Prostate gland (tissue), 2 donors: ENCODE data around the gene TRPC1. TPM values are rescaled to one million over a fixed set of nuclear protein-coding genes. Genes with fewer than 3 reads are reported as not detected.

Source experiments
- DNase-seq: peaks from one replicate; pipeline ENCODE4 v3.0.0-alpha.2; 2019; ENCODE audit warnings: low spot score
- H3K27ac ChIP-seq, 2 donors: fragments of 200-600 bp; sonication (generic); 2 replicates each; pipeline ENCODE4 v1.5.1; 2017 to 2019
- H3K27me3 ChIP-seq: fragments of 200-600 bp; sonication (generic); replicated peaks from 2 replicates; pipeline ENCODE4 v1.5.1; 2019; ENCODE audit not compliant: insufficient read depth
- H3K36me3 ChIP-seq, 2 donors: fragments of 200-600 bp; sonication (generic); 1 replicate in 1 of 2; 2 replicates in 1 of 2; pipeline versions ENCODE4 v1.5.1 to v1.8.1; 2017 to 2019
- H3K4me1 ChIP-seq: fragments of 200-600 bp; sonication (generic); replicated peaks from 2 replicates; pipeline ENCODE4 v1.5.1; 2019
- H3K4me3 ChIP-seq, 2 donors: fragments of 200-600 bp; sonication (generic); 2 replicates each; pipeline ENCODE4 v1.5.1; 2017 to 2019
- H3K9me3 ChIP-seq: fragments of 200-600 bp; sonication (generic); 2 replicates; pipeline ENCODE4 v1.5.1; 2017
- POLR2A ChIP-seq: fragments of 450-650 bp; IDR thresholded peaks from one replicate; pipeline ENCODE4 v1.6.1; 2016; ENCODE audit warnings: antibody characterized with exemption, mild to moderate bottlenecking
- POLR2AphosphoS5 ChIP-seq: sonication (generic); formaldehyde crosslinking; IDR thresholded peaks from one replicate; pipeline ENCODE4 v1.6.1; 2017; ENCODE audit warnings: antibody characterized with exemption
- WGBS: methylation state at CpG from one replicate; pipeline ENCODE4 v1.1.5; 2018; 5-methylcytosine and 5-hydroxymethylcytosine counted together
- intact Hi-C: fragments of 100-400 bp; cut with DNase I; formaldehyde crosslinking; loops from one replicate; pipeline ENCODE4 v1.14.2; 2022
- total RNA-seq, 2 donors: library from RNA; depleted of rRNA; stranded (reverse); fragments of >200 nt; gene quantifications; one replicate each; pipeline ENCODE4 v1.1.0, GENCODE V29; 2016
- TF ChIP-seq, protein P1 (sequence below), 4 experiments: fragments of 200-600 bp in 2 of 4; fragments of 450-650 bp in 2 of 4; sonication (generic) in 2 of 4; IDR thresholded peaks; 1 replicate in 3 of 4; 2 replicates in 1 of 4; pipeline ENCODE4 v1.5.1; 2016 to 2019; ENCODE audit warnings: antibody characterized with exemption in 4 of 4, mild to moderate bottlenecking in 2 of 4, moderate library complexity in 2 of 4

TRPC1 gene
- total RNA-seq, 2 donors from 2014 or later = 8.1 to 12.8 TPM

DNA sequence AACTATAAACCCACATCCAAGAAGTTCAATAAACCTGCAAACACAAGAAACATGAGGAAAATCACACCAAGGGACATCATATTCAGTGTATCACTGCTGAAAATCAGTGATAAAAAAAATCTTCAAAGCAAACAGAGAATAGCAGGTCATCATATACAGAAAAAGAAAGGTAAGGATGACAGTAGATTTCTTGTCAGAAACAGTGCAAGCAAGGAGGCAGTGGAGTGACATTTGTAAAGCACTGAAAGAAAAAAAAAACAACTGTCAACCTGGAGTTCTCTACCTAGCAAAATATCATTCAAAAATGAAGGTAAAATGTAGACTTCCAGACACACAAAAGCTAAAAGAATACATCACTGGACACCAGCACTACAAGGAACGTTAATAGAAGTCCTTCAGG lies 71.5 kb downstream of the TRPC1 start:
- intact Hi-C loops = no loop called here
- DNase-seq = no peak
- Histone ChIP-seq H3K4me1 (no peaks in the 10 kb centered on the region), H3K4me3 (no peak overlapping the region), H3K36me3 (no peaks in the 10 kb centered on the region), H3K27me3 (no peaks in the 10 kb centered on the region), H3K9me3 (no peaks in the 10 kb centered on the region), H3K27ac (no peak overlapping the region)
- 58% methylated on average over 1 of the region's 1 CpG for WGBS
- no peak for TF ChIP-seq POLR2AphosphoS5
- no peak for TF ChIP-seq POLR2A
- TF ChIP-seq, protein P1, sequence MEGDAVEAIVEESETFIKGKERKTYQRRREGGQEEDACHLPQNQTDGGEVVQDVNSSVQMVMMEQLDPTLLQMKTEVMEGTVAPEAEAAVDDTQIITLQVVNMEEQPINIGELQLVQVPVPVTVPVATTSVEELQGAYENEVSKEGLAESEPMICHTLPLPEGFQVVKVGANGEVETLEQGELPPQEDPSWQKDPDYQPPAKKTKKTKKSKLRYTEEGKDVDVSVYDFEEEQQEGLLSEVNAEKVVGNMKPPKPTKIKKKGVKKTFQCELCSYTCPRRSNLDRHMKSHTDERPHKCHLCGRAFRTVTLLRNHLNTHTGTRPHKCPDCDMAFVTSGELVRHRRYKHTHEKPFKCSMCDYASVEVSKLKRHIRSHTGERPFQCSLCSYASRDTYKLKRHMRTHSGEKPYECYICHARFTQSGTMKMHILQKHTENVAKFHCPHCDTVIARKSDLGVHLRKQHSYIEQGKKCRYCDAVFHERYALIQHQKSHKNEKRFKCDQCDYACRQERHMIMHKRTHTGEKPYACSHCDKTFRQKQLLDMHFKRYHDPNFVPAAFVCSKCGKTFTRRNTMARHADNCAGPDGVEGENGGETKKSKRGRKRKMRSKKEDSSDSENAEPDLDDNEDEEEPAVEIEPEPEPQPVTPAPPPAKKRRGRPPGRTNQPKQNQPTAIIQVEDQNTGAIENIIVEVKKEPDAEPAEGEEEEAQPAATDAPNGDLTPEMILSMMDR (IDR thresholded peaks at IDR 0.05) = no peak

GRCh38 chr3:142796823-142797222 lies 73.0 kb downstream of the TRPC1 start:
- intact Hi-C loops = no loop called here
- Histone ChIP-seq H3K27ac (no peak overlapping the region), H3K27me3 (no peaks in the 10 kb centered on the region), H3K4me1 (no peaks in the 10 kb centered on the region), H3K4me3 (no peak overlapping the region), H3K36me3 (no peaks in the 10 kb centered on the region), H3K9me3 (no peaks in the 10 kb centered on the region)
- 81% methylated on average over 2 of the region's 2 CpGs for WGBS
- TF ChIP-seq, protein P1 (IDR thresholded peaks at IDR 0.05) = no peak
- TF ChIP-seq POLR2AphosphoS5 (no peak), POLR2A (no peak)
- DNase-seq = no peak

DNA sequence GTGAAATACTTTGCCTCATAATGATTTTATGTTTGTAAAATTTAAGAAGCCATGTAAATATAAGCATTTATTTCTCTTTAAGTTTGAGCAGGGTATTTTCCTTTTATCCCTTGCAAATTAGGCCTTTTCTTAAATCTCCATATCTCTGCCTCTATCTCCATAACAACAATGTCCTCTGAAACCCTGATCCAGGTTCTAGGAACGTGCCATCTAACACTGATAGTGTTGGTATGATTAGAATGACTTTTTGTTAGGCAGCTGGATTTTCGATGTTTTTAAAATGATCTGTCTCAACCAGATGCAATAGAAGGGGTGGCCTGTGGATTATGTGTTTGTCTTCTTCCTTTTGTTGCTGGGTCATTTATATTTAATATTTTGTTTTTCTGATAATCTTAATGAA lies 77.9 kb downstream of the TRPC1 start:
- intact Hi-C loops = no loop called here

DNA sequence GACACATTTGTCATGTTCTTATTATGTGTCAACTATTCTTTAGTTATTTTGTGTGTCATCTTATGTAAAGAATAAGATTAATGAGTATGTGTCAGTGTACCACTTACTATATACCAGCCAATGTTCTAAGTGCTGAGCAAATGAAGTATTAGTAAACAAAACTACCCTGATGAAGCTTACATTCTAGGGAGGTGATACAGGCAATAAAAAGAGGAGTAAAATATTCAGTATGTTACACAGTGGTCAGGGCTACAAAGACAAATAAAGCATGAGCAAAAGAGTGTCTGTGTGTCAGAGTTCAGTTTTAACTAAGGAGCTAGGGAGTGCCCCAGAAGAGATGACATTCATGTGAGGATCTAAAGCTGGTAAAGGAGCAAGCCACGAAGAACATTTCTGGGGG lies 79.1 kb downstream of the TRPC1 start:
- whole genome bisulfite sequencing = 59% methylated on average over 1 of the region's 1 CpG
- no peaks in the 10 kb centered on the region for H3K9me3 ChIP-seq
- no peaks in the 10 kb centered on the region for H3K27me3 ChIP-seq
- no peak for DNase-seq
- H3K4me3 ChIP-seq = no peak overlapping the region
- intact Hi-C loops = no loop called here
- no peaks in the 10 kb centered on the region for H3K36me3 ChIP-seq
- H3K4me1 ChIP-seq = no peaks in the 10 kb centered on the region
- TF ChIP-seq POLR2A (no peak), POLR2AphosphoS5 (no peak)
- TF ChIP-seq, protein P1 (IDR thresholded peaks at IDR 0.05) = no peak
- no peak overlapping the region for H3K27ac ChIP-seq

More for the DNA sequence above, 77.9 kb downstream of the TRPC1 start:
- H3K27me3 ChIP-seq = no peaks in the 10 kb centered on the region
- DNase-seq = no peak
- no peaks in the 10 kb centered on the region for H3K9me3 ChIP-seq
- TF ChIP-seq POLR2A (no peak), POLR2AphosphoS5 (no peak)
- TF ChIP-seq, protein P1 (IDR thresholded peaks at IDR 0.05) = no peak
- H3K4me1 ChIP-seq = no peaks in the 10 kb centered on the region
- no peaks in the 10 kb centered on the region for H3K36me3 ChIP-seq
- H3K27ac ChIP-seq = no peak overlapping the region
- WGBS = 75% methylated on average over 2 of the region's 2 CpGs
- H3K4me3 ChIP-seq = no peak overlapping the region

GRCh38 chr3:142808103-142808917 lies 84.5 kb downstream of the TRPC1 start:
- Histone ChIP-seq H3K4me1 (no peaks in the 10 kb centered on the region), H3K36me3 (no peaks in the 10 kb centered on the region), H3K27me3 (no peaks in the 10 kb centered on the region), H3K4me3 (no peak overlapping the region), H3K9me3 (no peaks in the 10 kb centered on the region), H3K27ac (no peak overlapping the region)
- no peak for DNase-seq
- TF ChIP-seq, protein P1 (IDR thresholded peaks at IDR 0.05) = no peak
- TF ChIP-seq POLR2AphosphoS5 (no peak), POLR2A (no peak)
- WGBS = 85% methylated on average over 9 of the region's 9 CpGs
- intact Hi-C loops = no loop called here
